Ishikawa (cell line): ENCODE data around the gene HGD.

ENCODE experiments used
- CEBPB ChIP-seq: IDR thresholded peaks from 2 replicates; pipeline ENCODE4 v1.6.1; 2012
- CREB1 ChIP-seq: IDR thresholded peaks from 2 replicates; pipeline ENCODE4 v1.6.1; 2012; ENCODE audit warnings: low read depth
- EGR1 ChIP-seq: IDR thresholded peaks from 2 replicates; pipeline ENCODE4 v1.6.1; 2012
- EP300 ChIP-seq: IDR thresholded peaks from 2 replicates; pipeline ENCODE4 v1.6.1; 2012; ENCODE audit warnings: borderline replicate concordance
- FOXM1 ChIP-seq: IDR thresholded peaks from 2 replicates; pipeline ENCODE4 v1.6.1; 2012; ENCODE audit warnings: low read depth, borderline replicate concordance
- NFIC ChIP-seq: IDR thresholded peaks from 2 replicates; pipeline ENCODE4 v1.6.1; 2012
- RAD21 ChIP-seq: IDR thresholded peaks from 2 replicates; pipeline ENCODE4 v1.6.1; 2012; ENCODE audit warnings: low read depth
- TAF1 ChIP-seq: IDR thresholded peaks from 2 replicates; pipeline ENCODE4 v1.6.1; 2012; ENCODE audit warnings: low read depth, mild to moderate bottlenecking
- TCF12 ChIP-seq: IDR thresholded peaks from 2 replicates; pipeline ENCODE4 v1.6.1; 2012; ENCODE audit warnings: low read depth
- TEAD4 ChIP-seq: IDR thresholded peaks from 2 replicates; pipeline ENCODE4 v1.6.1; 2012
- YY1 ChIP-seq: IDR thresholded peaks from 2 replicates; pipeline ENCODE4 v1.6.1; 2012; ENCODE audit warnings: low read depth
- ZBTB7A ChIP-seq: IDR thresholded peaks from 2 replicates; pipeline ENCODE4 v1.6.1; 2012; ENCODE audit warnings: low read depth
- TF ChIP-seq, protein P1 (sequence below): IDR thresholded peaks from 2 replicates; pipeline ENCODE4 v1.6.1; 2012
- TF ChIP-seq, protein P2 (sequence below): IDR thresholded peaks from 2 replicates; pipeline ENCODE4 v1.6.1; 2012; ENCODE audit warnings: low read depth, mild to moderate bottlenecking
- TF ChIP-seq, protein P3 (sequence below): IDR thresholded peaks from 2 replicates; pipeline ENCODE4 v1.6.1; 2012

Gene HGD

DNA sequence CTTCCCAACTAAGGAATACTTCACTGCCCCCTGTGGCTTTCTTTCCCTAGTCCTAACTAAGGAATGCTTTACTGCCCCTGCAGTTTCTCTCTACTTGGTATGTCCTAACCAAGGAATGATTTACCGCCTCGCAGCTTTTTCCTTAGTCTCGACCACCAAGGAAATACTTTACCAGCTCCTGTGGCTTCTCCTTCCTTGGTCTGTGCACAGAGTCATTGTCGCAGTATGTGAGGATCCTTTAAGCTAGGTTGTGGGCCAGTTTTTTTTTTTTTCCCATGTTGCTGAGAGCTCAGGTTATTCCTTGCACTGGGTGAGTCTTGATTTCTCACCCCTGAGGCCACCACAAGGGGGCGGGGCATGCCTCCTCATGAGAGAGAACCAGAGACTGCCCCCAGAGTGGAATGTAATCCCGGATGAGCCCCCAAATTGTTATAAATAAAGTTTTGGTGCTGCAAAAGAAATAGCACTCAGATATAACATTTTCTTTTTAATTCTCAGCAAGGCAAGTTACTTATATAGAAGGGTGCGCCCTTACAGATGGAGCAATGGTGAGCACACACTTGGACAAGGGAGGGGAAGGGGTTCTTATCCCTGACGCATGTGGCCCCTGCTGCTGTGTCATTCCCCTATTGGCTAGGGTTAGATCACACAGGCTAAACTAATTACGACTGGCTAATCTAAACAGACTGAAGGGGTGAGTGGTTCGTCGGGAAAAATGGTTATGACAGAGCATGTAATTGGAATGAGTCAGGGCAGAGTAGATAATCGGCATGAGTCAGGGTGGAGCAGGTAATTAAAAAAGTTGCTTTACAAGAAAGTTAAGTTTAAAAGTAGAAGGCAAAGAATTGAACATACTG, 58.9 kb downstream of the HGD start:
- TF ChIP-seq FOXM1 = no peak
- peak; percentile 78 for TF ChIP-seq RAD21

DNA sequence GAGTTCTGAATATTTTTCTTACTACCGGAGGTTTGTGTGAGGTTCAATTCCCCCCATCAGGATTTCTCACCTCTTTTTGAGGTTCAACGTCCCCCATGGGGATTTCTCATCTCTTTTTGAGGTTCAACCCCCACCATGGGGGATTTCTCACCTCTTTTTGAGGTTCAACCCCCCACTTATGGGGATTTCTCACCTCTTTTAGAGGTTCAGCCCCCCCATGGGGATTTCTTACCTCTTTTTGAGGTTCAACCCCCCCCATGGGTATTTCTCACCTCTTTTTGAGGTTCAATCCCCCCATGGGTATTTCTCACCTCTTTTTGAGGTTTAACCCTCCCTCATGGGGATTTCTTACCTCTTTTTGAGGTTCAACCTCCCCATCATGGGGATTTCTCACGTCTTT, 59.6 kb downstream of the HGD start:
- TF ChIP-seq TEAD4 (no peak), TCF12 (no peak), ZBTB7A (no peak), TAF1 (no peak), EP300 (no peak), FOXM1 (no peak), CREB1 (no peak), EGR1 (no peak), NFIC (no peak), CEBPB (no peak), RAD21 (no peak)
- TF ChIP-seq, protein P1, sequence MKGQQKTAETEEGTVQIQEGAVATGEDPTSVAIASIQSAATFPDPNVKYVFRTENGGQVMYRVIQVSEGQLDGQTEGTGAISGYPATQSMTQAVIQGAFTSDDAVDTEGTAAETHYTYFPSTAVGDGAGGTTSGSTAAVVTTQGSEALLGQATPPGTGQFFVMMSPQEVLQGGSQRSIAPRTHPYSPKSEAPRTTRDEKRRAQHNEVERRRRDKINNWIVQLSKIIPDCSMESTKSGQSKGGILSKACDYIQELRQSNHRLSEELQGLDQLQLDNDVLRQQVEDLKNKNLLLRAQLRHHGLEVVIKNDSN = no peak
- TF ChIP-seq, protein P2, sequence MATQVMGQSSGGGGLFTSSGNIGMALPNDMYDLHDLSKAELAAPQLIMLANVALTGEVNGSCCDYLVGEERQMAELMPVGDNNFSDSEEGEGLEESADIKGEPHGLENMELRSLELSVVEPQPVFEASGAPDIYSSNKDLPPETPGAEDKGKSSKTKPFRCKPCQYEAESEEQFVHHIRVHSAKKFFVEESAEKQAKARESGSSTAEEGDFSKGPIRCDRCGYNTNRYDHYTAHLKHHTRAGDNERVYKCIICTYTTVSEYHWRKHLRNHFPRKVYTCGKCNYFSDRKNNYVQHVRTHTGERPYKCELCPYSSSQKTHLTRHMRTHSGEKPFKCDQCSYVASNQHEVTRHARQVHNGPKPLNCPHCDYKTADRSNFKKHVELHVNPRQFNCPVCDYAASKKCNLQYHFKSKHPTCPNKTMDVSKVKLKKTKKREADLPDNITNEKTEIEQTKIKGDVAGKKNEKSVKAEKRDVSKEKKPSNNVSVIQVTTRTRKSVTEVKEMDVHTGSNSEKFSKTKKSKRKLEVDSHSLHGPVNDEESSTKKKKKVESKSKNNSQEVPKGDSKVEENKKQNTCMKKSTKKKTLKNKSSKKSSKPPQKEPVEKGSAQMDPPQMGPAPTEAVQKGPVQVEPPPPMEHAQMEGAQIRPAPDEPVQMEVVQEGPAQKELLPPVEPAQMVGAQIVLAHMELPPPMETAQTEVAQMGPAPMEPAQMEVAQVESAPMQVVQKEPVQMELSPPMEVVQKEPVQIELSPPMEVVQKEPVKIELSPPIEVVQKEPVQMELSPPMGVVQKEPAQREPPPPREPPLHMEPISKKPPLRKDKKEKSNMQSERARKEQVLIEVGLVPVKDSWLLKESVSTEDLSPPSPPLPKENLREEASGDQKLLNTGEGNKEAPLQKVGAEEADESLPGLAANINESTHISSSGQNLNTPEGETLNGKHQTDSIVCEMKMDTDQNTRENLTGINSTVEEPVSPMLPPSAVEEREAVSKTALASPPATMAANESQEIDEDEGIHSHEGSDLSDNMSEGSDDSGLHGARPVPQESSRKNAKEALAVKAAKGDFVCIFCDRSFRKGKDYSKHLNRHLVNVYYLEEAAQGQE = no peak
- TF ChIP-seq, protein P3, sequence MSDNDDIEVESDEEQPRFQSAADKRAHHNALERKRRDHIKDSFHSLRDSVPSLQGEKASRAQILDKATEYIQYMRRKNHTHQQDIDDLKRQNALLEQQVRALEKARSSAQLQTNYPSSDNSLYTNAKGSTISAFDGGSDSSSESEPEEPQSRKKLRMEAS = no peak

DNA sequence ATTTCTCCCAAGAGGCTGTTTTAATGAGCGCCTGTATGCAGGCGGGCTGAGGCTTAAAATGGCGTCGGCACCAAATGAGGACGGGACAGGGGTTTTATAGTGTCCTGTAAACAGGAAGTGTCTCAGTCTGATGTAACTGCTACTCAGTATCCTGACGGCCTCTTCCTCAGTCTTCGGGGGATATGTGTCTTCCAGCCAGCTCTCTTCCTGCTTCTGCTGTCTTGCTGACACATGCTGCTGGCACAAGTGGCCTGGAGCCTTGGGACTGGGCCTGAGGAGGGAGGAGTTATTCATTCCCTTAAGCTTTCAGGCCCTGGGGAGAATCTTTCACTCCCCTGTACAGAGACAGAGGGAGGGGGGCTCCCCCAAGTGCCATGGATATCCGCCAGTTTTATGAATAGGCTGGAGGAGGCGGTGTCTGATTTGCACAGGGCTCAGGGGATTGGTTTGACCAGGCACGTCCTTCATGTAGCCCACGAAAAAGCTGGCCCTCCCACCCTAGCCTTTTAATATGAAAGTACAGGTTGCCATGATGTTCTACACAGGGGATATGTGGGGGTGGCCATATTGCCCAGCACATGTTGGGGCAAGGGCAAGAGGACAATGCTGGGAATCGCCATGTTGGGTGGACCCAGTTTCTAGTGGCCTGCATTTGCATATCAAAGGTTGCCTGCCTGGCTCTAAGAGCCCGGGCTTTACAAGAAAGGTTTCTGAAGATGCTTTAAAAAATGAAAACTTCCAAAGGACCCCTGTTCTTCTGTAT, 66.0 kb downstream of the HGD start:
- TF ChIP-seq YY1 (no peak), EGR1 (no peak), RAD21 (no peak), TEAD4 (no peak), ZBTB7A (no peak), EP300 (no peak), NFIC (no peak), TCF12 (no peak), CREB1 (no peak), CEBPB (no peak)
- TF ChIP-seq, protein P2 = no peak
- TF ChIP-seq, protein P1 = no peak

DNA sequence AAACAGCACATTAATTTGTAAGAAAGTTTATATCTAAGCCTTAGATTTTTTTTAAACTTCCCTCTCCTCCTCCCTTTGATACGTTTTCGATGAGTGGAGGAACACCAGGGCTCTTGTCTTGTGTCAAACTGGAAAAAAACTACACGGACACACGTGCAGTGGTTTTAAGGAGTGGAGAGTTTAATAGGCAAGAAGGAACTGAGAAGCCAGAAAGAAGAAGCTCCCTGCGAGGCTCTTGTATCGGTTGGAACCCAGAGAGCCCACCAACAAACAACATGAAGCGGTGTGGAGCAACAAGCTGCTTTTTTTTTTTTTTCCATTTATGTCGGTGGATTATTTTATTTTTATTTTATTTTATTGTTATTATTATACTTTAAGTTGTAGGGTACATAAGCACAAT, 67.3 kb downstream of the HGD start:
- TF ChIP-seq CREB1 (no peak), TEAD4 (no peak), TAF1 (no peak), TCF12 (no peak), FOXM1 (no peak), NFIC (no peak), CEBPB (no peak), ZBTB7A (no peak), RAD21 (no peak), YY1 (no peak), EGR1 (no peak), EP300 (no peak)
- TF ChIP-seq, protein P3 = no peak
- TF ChIP-seq, protein P1 = no peak
- TF ChIP-seq, protein P2 = no peak
